HCT116 (cell line): ENCODE measurements around the gene LYST. TPM values are rescaled to one million over a fixed set of nuclear protein-coding genes. Genes with fewer than 3 reads are reported as not detected.

Source experiments
- ATAC-seq: fragments of 200-7000 bp; cut with Tn5 transposase; 2 replicates; pipeline ENCODE4 v1.9.1; 2020; ENCODE audit warnings: mild to moderate bottlenecking, moderate library complexity
- BruUV-seq: library from RNA; stranded (reverse); fragments of 400-500 nt; replicated peaks from 2 replicates; lab custom pipeline; 2021; lab: Mats Ljungman, UMichigan
- CTCF ChIA-PET: fragments of 300-600 bp; sonication (Branson Sonifier 250); formaldehyde crosslinking; loops from one replicate; lab custom pipeline; 2021; ENCODE audit warnings: antibody characterized with exemption; lab: Charles Lee
- POLR2A ChIA-PET: fragments of 300-600, 350-600 bp; sonication (Branson Sonifier 250); formaldehyde crosslinking; loops from one replicate; lab custom pipeline; 2021; ENCODE audit warnings: antibody characterized with exemption; lab: Charles Lee
- RAD21 ChIA-PET, 2 experiments: fragments of 300-600 bp; sonication (Branson Sonifier 250); formaldehyde crosslinking; loops; one replicate each; lab custom pipeline; 2023; ENCODE audit warnings: low total read pairs in 2 of 2; ENCODE audit not compliant: uncharacterized antibody in 2 of 2, unreplicated experiment in 2 of 2, low non-redundant PET in 1 of 2; lab: Charles Lee
- DNase-seq: peaks from one replicate; pipeline ENCODE4 v3.0.0-alpha.2; 2010; ENCODE audit warnings: low read depth, low spot score
- H2AFZ ChIP-seq: fragments of 200-600 bp; shearing (Covaris generic), sonication (generic); 2 replicates; pipeline ENCODE4 v1.6.1; 2017; ENCODE audit warnings: low read depth, mixed run types, mixed read lengths, antibody characterized with exemption, low read length; ENCODE audit not compliant: poor library complexity, severe bottlenecking
- H3K27ac ChIP-seq: 2 replicates; pipeline ENCODE4 v1.5.1; 2012; ENCODE audit warnings: low read depth, low read length
- H3K27me3 ChIP-seq: fragments of 200-600 bp; sonication (generic); 2 replicates; pipeline ENCODE4 v1.6.1; 2016; ENCODE audit warnings: mixed run types, low read length, mixed read lengths; ENCODE audit not compliant: insufficient read depth
- H3K36me3 ChIP-seq, 2 experiments: fragments of 200-500 bp in 1 of 2; fragments of 200-600 bp in 1 of 2; sonication (Bioruptor generic) in 1 of 2; sonication (generic) in 1 of 2; 2 replicates each; pipeline versions ENCODE4 v1.5.1 to v1.6.1; 2014 to 2016; ENCODE audit warnings: low read length in 2 of 2, inconsistent platforms in 1 of 2, mixed read lengths in 1 of 2, mixed run types in 1 of 2; ENCODE audit not compliant: insufficient read depth in 2 of 2, control insufficient read depth in 1 of 2
- H3K4me1 ChIP-seq, 2 experiments: fragments of 200-600 bp in 1 of 2; sonication (generic) in 1 of 2; 2 replicates each; pipeline versions ENCODE4 v1.5.1 to v1.6.1; 2012 to 2017; ENCODE audit warnings: low read length in 2 of 2, inconsistent platforms in 1 of 2, mild to moderate bottlenecking in 1 of 2, mixed read lengths in 1 of 2, mixed run types in 1 of 2, moderate library complexity in 1 of 2; ENCODE audit not compliant: insufficient read depth in 2 of 2, control insufficient read depth in 1 of 2
- H3K4me2 ChIP-seq: fragments of 200-600 bp; sonication (generic); 2 replicates; pipeline ENCODE4 v1.6.1; 2017; ENCODE audit warnings: mixed run types, low read length, mixed read lengths
- H3K4me3 ChIP-seq, 2 experiments: fragments of 200-600 bp in 1 of 2; sonication (generic) in 1 of 2; replicated peaks in 1 of 2; 2 replicates each; pipeline ENCODE4 v1.5.1; 2011 to 2016; ENCODE audit warnings: low read length in 2 of 2, control low read depth in 1 of 2, low read depth in 1 of 2, mild to moderate bottlenecking in 1 of 2, mixed read lengths in 1 of 2, mixed run types in 1 of 2
- H3K79me2 ChIP-seq: fragments of 200-600 bp; sonication (generic); 2 replicates; pipeline ENCODE4 v1.6.1; 2017; ENCODE audit warnings: mild to moderate bottlenecking, mixed run types, low read length, moderate library complexity, mixed read lengths; ENCODE audit not compliant: insufficient read depth
- H3K9ac ChIP-seq: fragments of 200-600 bp; sonication (generic); 2 replicates; pipeline ENCODE4 v1.6.1; 2016; ENCODE audit warnings: low read length, mixed read lengths
- H3K9me2 ChIP-seq: fragments of 200-600 bp; sonication (generic), shearing (Covaris generic); 2 replicates; pipeline ENCODE4 v1.6.1; 2017; ENCODE audit warnings: mixed run types, mild to moderate bottlenecking, moderate library complexity; ENCODE audit not compliant: insufficient read depth
- H3K9me3 ChIP-seq, 2 experiments: fragments of 200-500 bp in 1 of 2; fragments of 200-600 bp in 1 of 2; sonication (Bioruptor generic) in 1 of 2; sonication (generic) in 1 of 2; 2 replicates each; pipeline ENCODE4 v1.6.1; 2014 to 2017; ENCODE audit warnings: low read length in 2 of 2, mixed read lengths in 2 of 2, inconsistent platforms in 1 of 2, low read depth in 1 of 2, mild to moderate bottlenecking in 1 of 2, mixed run types in 1 of 2, moderate library complexity in 1 of 2; ENCODE audit not compliant: control insufficient read depth in 1 of 2, insufficient read depth in 1 of 2
- H4K20me1 ChIP-seq: fragments of 200-600 bp; sonication (generic), shearing (Covaris generic); 2 replicates; pipeline ENCODE4 v1.6.1; 2017; ENCODE audit warnings: mixed run types, mild to moderate bottlenecking, moderate library complexity; ENCODE audit not compliant: insufficient read depth
- CEBPB ChIP-seq: IDR thresholded peaks from 2 replicates; pipeline ENCODE4 v1.6.1; 2012; ENCODE audit warnings: low read depth
- ELF1 ChIP-seq: IDR thresholded peaks from 2 replicates; pipeline ENCODE4 v1.6.1; 2012; ENCODE audit warnings: low read depth, borderline replicate concordance
- EZH2 ChIP-seq: fragments of 200-600 bp; sonication (generic); IDR thresholded peaks from 2 replicates; pipeline ENCODE4 v1.6.1; 2017; ENCODE audit warnings: antibody characterized with exemption, mixed run types
- EZH2phosphoT487 ChIP-seq: fragments of 200-600 bp; IDR thresholded peaks from 2 replicates; pipeline ENCODE4 v1.6.1; 2018; ENCODE audit warnings: antibody characterized with exemption, borderline replicate concordance
- RAD21 ChIP-seq: IDR thresholded peaks from 2 replicates; pipeline ENCODE4 v1.6.1; 2012; ENCODE audit warnings: low read depth, mild to moderate bottlenecking
- SIN3A ChIP-seq: IDR thresholded peaks from 2 replicates; pipeline ENCODE4 v1.6.1; 2012; ENCODE audit warnings: low read depth
- SRF ChIP-seq: IDR thresholded peaks from 2 replicates; pipeline ENCODE4 v1.6.1; 2012; ENCODE audit warnings: low read depth
- TCF7L2 ChIP-seq: IDR thresholded peaks from 2 replicates; pipeline ENCODE4 v1.7.0; 2011; ENCODE audit warnings: borderline replicate concordance, inconsistent platforms; ENCODE audit not compliant: insufficient read depth, insufficient read length; ENCODE audit errors: extremely low read depth
- YY1 ChIP-seq: IDR thresholded peaks from 2 replicates; pipeline ENCODE4 v1.6.1; 2011; ENCODE audit warnings: low read length, low read depth, moderate library complexity, mild to moderate bottlenecking; ENCODE audit not compliant: insufficient replicate concordance; ENCODE audit errors: extremely low read depth
- ZNF274 ChIP-seq: fragments of 200-500 bp; sonication (Bioruptor generic); IDR thresholded peaks from 2 replicates; pipeline ENCODE4 v1.6.1; 2014; ENCODE audit warnings: mild to moderate bottlenecking, low read depth, low read length, inconsistent platforms
- intact Hi-C: fragments of 100-400 bp; cut with micrococcal nuclease; formaldehyde crosslinking; loops from 2 replicates; pipeline ENCODE4 v1.10.0; 2022
- total RNA-seq: library from RNA; stranded (reverse); gene quantifications from one replicate; pipeline ENCODE4 v1.2.1, GENCODE V29; 2021; ENCODE audit not compliant: unreplicated experiment
- TF ChIP-seq, protein P1 (sequence below): IDR thresholded peaks from 2 replicates; pipeline ENCODE4 v1.6.1; 2012; ENCODE audit warnings: low read depth
- TF ChIP-seq, protein P2 (sequence below): IDR thresholded peaks from 2 replicates; pipeline ENCODE4 v1.6.1; 2011; ENCODE audit warnings: mild to moderate bottlenecking, low read length, moderate library complexity; ENCODE audit not compliant: insufficient replicate concordance; ENCODE audit errors: extremely low read depth
- TF ChIP-seq, protein P3 (sequence below): IDR thresholded peaks from 2 replicates; pipeline ENCODE4 v1.6.1; 2012

LYST gene
- total RNA-seq, 1 experiment from 2014 or later = 6.6 TPM

DNA sequence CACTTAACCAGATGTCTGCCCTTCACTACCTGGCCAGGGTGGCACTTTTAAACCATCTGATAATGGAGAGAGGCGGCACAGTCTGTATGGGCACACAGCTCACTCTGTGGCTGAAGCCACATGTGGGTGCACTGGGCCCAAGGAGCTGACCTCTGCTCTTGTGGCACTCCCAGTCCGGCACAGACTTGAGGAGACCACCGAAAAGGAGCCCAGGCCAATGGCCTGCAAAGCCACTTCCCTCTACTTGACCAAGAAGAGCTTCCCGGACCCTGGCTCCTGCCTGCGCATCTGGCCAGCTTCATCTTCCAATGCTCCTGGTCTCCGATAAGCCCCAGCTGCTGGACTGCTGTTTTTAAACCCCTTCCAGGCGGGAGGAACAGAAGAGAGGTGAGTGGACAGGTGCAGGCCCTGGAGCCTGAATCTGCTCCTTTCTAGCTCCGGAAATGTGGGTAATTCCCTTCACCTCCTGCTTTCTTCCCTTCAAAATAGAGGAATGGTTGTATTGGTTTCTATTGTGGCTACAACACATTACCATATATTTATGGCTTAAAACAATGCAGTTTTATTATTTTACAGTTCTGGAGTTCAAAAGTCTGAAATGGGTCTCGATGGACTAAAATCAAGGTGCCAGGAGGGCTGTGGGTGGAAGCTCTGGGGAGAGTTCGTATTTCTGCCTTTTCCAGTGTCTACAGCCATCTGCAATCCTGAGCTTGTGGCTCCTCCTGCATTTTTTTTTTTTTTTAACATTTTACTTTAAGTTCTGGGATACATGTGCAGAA, 228.8 kb downstream of the LYST start:
- Histone ChIP-seq H2AFZ (no peak overlapping the region), H4K20me1 (no peaks in the 10 kb centered on the region), H3K36me3 (no peaks in the 10 kb centered on the region), H3K9me3 (no peaks in the 10 kb centered on the region), H3K9ac (no peak overlapping the region), H3K4me3 (no peak overlapping the region), H3K27me3 (no peaks in the 10 kb centered on the region), H3K27ac (no peak overlapping the region), H3K4me2 (no peak overlapping the region), H3K4me1 (peaks cover 18 to 24% of the 10 kb centered on the region in 2 experiments), H3K79me2 (no peaks in the 10 kb centered on the region), H3K9me2 (no peaks in the 10 kb centered on the region)
- BruUV-seq = no TSS peak
- POLR2A ChIA-PET = no interaction called here
- ATAC-seq (no peak), DNase-seq (no peak)
- CTCF ChIA-PET = no interaction called here
- RAD21 ChIA-PET = no interaction called here
- intact Hi-C loops = no loop called here
- TF ChIP-seq EZH2phosphoT487 (no peak), YY1 (no peak), SIN3A (no peak), RAD21 (no peak), ELF1 (no peak), SRF (no peak), EZH2 (no peak), TCF7L2 (no peak), ZNF274 (no peak), CEBPB (no peak)
- TF ChIP-seq, protein P1, sequence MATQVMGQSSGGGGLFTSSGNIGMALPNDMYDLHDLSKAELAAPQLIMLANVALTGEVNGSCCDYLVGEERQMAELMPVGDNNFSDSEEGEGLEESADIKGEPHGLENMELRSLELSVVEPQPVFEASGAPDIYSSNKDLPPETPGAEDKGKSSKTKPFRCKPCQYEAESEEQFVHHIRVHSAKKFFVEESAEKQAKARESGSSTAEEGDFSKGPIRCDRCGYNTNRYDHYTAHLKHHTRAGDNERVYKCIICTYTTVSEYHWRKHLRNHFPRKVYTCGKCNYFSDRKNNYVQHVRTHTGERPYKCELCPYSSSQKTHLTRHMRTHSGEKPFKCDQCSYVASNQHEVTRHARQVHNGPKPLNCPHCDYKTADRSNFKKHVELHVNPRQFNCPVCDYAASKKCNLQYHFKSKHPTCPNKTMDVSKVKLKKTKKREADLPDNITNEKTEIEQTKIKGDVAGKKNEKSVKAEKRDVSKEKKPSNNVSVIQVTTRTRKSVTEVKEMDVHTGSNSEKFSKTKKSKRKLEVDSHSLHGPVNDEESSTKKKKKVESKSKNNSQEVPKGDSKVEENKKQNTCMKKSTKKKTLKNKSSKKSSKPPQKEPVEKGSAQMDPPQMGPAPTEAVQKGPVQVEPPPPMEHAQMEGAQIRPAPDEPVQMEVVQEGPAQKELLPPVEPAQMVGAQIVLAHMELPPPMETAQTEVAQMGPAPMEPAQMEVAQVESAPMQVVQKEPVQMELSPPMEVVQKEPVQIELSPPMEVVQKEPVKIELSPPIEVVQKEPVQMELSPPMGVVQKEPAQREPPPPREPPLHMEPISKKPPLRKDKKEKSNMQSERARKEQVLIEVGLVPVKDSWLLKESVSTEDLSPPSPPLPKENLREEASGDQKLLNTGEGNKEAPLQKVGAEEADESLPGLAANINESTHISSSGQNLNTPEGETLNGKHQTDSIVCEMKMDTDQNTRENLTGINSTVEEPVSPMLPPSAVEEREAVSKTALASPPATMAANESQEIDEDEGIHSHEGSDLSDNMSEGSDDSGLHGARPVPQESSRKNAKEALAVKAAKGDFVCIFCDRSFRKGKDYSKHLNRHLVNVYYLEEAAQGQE = no peak
- TF ChIP-seq, protein P2, sequence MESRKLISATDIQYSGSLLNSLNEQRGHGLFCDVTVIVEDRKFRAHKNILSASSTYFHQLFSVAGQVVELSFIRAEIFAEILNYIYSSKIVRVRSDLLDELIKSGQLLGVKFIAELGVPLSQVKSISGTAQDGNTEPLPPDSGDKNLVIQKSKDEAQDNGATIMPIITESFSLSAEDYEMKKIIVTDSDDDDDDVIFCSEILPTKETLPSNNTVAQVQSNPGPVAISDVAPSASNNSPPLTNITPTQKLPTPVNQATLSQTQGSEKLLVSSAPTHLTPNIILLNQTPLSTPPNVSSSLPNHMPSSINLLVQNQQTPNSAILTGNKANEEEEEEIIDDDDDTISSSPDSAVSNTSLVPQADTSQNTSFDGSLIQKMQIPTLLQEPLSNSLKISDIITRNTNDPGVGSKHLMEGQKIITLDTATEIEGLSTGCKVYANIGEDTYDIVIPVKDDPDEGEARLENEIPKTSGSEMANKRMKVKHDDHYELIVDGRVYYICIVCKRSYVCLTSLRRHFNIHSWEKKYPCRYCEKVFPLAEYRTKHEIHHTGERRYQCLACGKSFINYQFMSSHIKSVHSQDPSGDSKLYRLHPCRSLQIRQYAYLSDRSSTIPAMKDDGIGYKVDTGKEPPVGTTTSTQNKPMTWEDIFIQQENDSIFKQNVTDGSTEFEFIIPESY = no peak
- TF ChIP-seq, protein P3, sequence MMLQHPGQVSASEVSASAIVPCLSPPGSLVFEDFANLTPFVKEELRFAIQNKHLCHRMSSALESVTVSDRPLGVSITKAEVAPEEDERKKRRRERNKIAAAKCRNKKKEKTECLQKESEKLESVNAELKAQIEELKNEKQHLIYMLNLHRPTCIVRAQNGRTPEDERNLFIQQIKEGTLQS = no peak
